HL-60 (cell line): ENCODE results near the gene HYDIN.

Source experiments
- CTCF ChIP-seq: IDR thresholded peaks from one replicate; pipeline ENCODE4 v1.5.1; 2011; ENCODE audit warnings: low read length, control low read depth, inconsistent platforms; ENCODE audit not compliant: insufficient read depth
- POLR2AphosphoS5 ChIP-seq: IDR thresholded peaks from 2 replicates; pipeline ENCODE4 v1.6.1; 2012; ENCODE audit warnings: low read depth
- REST ChIP-seq: IDR thresholded peaks from 2 replicates; pipeline ENCODE4 v1.6.1; 2012; ENCODE audit warnings: low read depth; ENCODE audit not compliant: insufficient replicate concordance
- SPI1 ChIP-seq: IDR thresholded peaks from 2 replicates; pipeline ENCODE4 v1.6.1; 2012; ENCODE audit warnings: low read depth, mild to moderate bottlenecking, borderline replicate concordance

GRCh38 chr16:70796301-70796700 lies 434.2 kb downstream of the HYDIN start:
- no peak for TF ChIP-seq CTCF
- no peak for TF ChIP-seq SPI1
- TF ChIP-seq POLR2AphosphoS5, result no peak
- no peak for TF ChIP-seq REST
